Measurements from ENCODE around the gene A1BG. TPM values are rescaled to one million over a fixed set of nuclear protein-coding genes. Genes with fewer than 3 reads are reported as not detected.

Gene A1BG
- polyA plus RNA-seq, 3 donors from 2014 or later, result 14.4 to 33.4 (median 32.4) TPM

- Mint-ChIP-seq H3K9me3 (no peaks in the 10 kb centered on the region), H3K27ac (peak overlapping the region; percentile 98 to 100 (median 100)), H3K4me1 (peaks cover 31 to 55% of the 10 kb centered on the region in 2 donors), H3K4me3 (peak overlapping the region; percentile 95 to 98 (median 98)), H3K36me3 (peaks cover 20 to 54% (median 36%) of the 10 kb centered on the region in 3 donors), H3K27me3 (ENCODE audit: low read depth in 3 of 3) (peaks cover 8 to 16% (median 11%) of the 10 kb centered on the region in 3 donors)
- DNase-seq, result no peak
Observed at GRCh38 chr19:58304748-58305064, 48.6 kb downstream of the A1BG start.

DNA sequence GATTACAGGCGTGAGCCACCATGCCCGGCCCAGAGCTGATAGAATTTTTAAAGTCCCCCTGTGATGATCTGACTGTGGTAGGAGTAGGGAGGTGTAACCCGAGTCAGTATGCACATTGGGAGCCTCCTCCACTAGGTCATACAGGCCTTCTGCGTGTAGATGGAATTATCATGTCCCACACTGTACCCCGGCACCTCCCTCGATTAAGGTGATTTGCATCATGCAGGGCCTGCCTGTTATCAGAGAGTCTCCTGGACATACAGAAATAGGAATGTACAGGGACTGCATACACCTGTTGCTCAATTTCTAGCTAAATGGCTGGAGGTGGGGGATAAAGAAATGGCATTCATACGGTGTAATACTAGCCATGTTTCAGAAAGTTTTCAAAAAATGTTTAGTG is 49.0 kb downstream of the A1BG start:
- no peak for DNase-seq

GRCh38 chr19:58300620-58301019 is 52.7 kb downstream of the A1BG start:
- Mint-ChIP-seq H3K27ac (no peak overlapping the region), H3K9me3 (peaks cover 0 to 2% (median 0%) of the 10 kb centered on the region in 6 donors)

More for the DNA sequence above, 49.0 kb downstream of the A1BG start:
- H3K9me3 Mint-ChIP-seq, result no peaks in the 10 kb centered on the region
- peak overlapping the region; percentile 95 to 98 (median 98) for H3K4me3 Mint-ChIP-seq
- H3K27me3 Mint-ChIP-seq (ENCODE audit: low read depth in 3 of 3), result peaks cover 8 to 16% (median 11%) of the 10 kb centered on the region in 3 donors
- H3K36me3 Mint-ChIP-seq, result peaks cover 17 to 50% (median 34%) of the 10 kb centered on the region in 3 donors
- H3K4me1 Mint-ChIP-seq, result peaks cover 31 to 50% of the 10 kb centered on the region in 2 donors
- peak overlapping the region; percentile 98 to 100 (median 100) for H3K27ac Mint-ChIP-seq

DNA sequence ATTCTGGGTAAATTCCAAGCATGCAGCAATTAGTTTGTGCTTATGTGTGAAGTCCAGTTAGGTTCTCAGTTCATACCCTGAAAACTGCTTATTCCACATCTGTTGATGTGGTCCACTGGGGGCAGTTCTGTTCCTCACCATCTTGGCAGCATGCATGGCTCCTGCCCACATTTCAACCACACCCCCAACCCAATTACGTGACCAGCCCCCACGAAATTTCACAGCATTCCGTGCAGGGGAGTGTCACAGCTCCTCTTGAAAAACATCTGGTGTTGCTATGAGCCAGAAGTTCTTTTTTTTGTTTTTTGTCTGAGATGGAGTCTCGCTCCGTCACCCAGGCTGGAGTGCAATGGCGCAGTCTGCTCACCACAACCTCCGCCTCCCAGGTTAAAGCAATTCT is 57.2 kb downstream of the A1BG start:
- H3K9me3 Mint-ChIP-seq, result peaks cover 9 to 18% (median 10%) of the 10 kb centered on the region in 6 donors
- peaks cover 46 to 65% (median 59%) of the 10 kb centered on the region in 3 donors for H3K36me3 Mint-ChIP-seq
- no peak for DNase-seq
- H3K27me3 Mint-ChIP-seq (ENCODE audit: low read depth in 3 of 3), result peaks cover 0 to 3% (median 0%) of the 10 kb centered on the region in 3 donors
- no peak overlapping the region for H3K27ac Mint-ChIP-seq
- H3K4me1 Mint-ChIP-seq, result peaks cover 0 to 3% of the 10 kb centered on the region in 2 donors
- no peak overlapping the region for H3K4me3 Mint-ChIP-seq

More at GRCh38 chr19:58300620-58301019, 52.7 kb downstream of the A1BG start:
- no peak overlapping the region for H3K4me3 Mint-ChIP-seq
- DNase-seq, result no peak
- H3K4me1 Mint-ChIP-seq, result peaks cover 15 to 17% of the 10 kb centered on the region in 2 donors
- H3K27me3 Mint-ChIP-seq (ENCODE audit: low read depth in 3 of 3), result peaks cover 8 to 9% (median 8%) of the 10 kb centered on the region in 3 donors
- H3K36me3 Mint-ChIP-seq, result peaks cover 10 to 24% (median 23%) of the 10 kb centered on the region in 3 donors

Other genes starting within 250 kb of the A1BG start
- 10 to 100 TPM in 1 of 3 donors, 1 to 10 TPM in 2; 4.0 to 11.5 (median 6.6) TPM for gene ZNF329, start 202.7 kb downstream of the A1BG start, polyA plus RNA-seq
- 10 to 100 TPM; 12.5 to 26.2 (median 20.2) TPM for gene ZNF274, start 170.4 kb downstream of the A1BG start, polyA plus RNA-seq
- 10 to 100 TPM; 24.1 to 31.4 (median 27.1) TPM for gene ZNF544, start 124.6 kb downstream of the A1BG start, polyA plus RNA-seq
- 1 to 10 TPM in 1 of 3 donors, under 1 TPM in 1, not detected in 1; 0.29 to 1.0 TPM for gene ZNF8, start 74.5 kb downstream of the A1BG start, polyA plus RNA-seq
- 100 to 1,000 TPM in 1 of 3 donors, 10 to 100 TPM in 2; 76.5 to 113 (median 91.6) TPM for gene ERVK3-1, start 48.1 kb downstream of the A1BG start, polyA plus RNA-seq
- gene ZSCAN22, start 26.5 kb downstream of the A1BG start, polyA plus RNA-seq, result 1 to 10 TPM in 2 of 3 donors, under 1 TPM in 1; 0.90 to 3.0 (median 2.1) TPM
- under 1 TPM; 0.40 to 0.91 (median 0.62) TPM for gene ZNF497, start 9.3 kb upstream of the A1BG start, polyA plus RNA-seq
- gene ZNF837, start 27.5 kb upstream of the A1BG start, polyA plus RNA-seq, result 1 to 10 TPM; 1.2 to 3.6 (median 1.4) TPM
- gene RPS5, start 33.8 kb upstream of the A1BG start, polyA plus RNA-seq, result 1,000 to 10,000 TPM in 1 of 3 donors, 100 to 1,000 TPM in 2; 558 to 1,355 (median 731) TPM
- not detected for gene RNF225, start 42.2 kb upstream of the A1BG start, polyA plus RNA-seq
- 10 to 100 TPM in 1 of 3 donors, 1 to 10 TPM in 2; 3.4 to 12.2 (median 4.4) TPM for gene ZNF584, start 55.2 kb upstream of the A1BG start, polyA plus RNA-seq
- gene ZNF132, start 86.7 kb upstream of the A1BG start, polyA plus RNA-seq, result 1 to 10 TPM in 1 of 3 donors, under 1 TPM in 1, not detected in 1; 0.60 to 1.2 TPM
- 1 to 10 TPM in 2 of 3 donors, not detected in 1; 1.1 to 2.0 TPM for gene ZNF324B, start 98.1 kb upstream of the A1BG start, polyA plus RNA-seq
- 10 to 100 TPM in 2 of 3 donors, 1 to 10 TPM in 1; 5.8 to 13.8 (median 11.4) TPM for gene ZNF324, start 113.6 kb upstream of the A1BG start, polyA plus RNA-seq
- 1 to 10 TPM; 2.3 to 3.6 (median 2.5) TPM for gene ZNF446, start 122.9 kb upstream of the A1BG start, polyA plus RNA-seq
- 10 to 100 TPM in 2 of 3 donors, 1 to 10 TPM in 1; 7.6 to 23.7 (median 14.8) TPM for gene SLC27A5, start 158.5 kb upstream of the A1BG start, polyA plus RNA-seq
- gene ZBTB45, start 166.3 kb upstream of the A1BG start, polyA plus RNA-seq, result 1 to 10 TPM; 2.8 to 7.2 (median 3.4) TPM
- gene TRIM28, start 190.6 kb upstream of the A1BG start, polyA plus RNA-seq, result 10 to 100 TPM; 34.3 to 36.3 (median 35.7) TPM
- gene CHMP2A, start 201.6 kb upstream of the A1BG start, polyA plus RNA-seq, result 100 to 1,000 TPM; 210 to 265 (median 231) TPM
- gene UBE2M, start 205.1 kb upstream of the A1BG start, polyA plus RNA-seq, result 10 to 100 TPM; 10.8 to 18.5 (median 15.5) TPM
- gene MZF1, start 219.8 kb upstream of the A1BG start, polyA plus RNA-seq, result 10 to 100 TPM in 1 of 3 donors, 1 to 10 TPM in 2; 3.2 to 10.4 (median 7.1) TPM

Measured in immature natural killer cell (primary cell).